HG02943 (cell line): ENCODE results near the gene SLC46A3.
"Not testable (repeated sequence)": the region's sequence is repeated elsewhere in the genome, so short reads cannot be mapped to it uniquely, and the experiment has no call there.

Source experiments
- ATAC-seq: cut with Tn5 transposase; IDR thresholded peaks from one replicate; pipeline ENCODE4 v1.9.1; 2021; ENCODE audit warnings: mild to moderate bottlenecking, low read depth, moderate library complexity; ENCODE audit not compliant: unreplicated experiment

SLC46A3 gene

GRCh38 chr13:28718543-28719226, at the start of gene SLC46A3:
Gene SLC46A3 (minus strand): TSS chr13:28718970. CDS start chr13:28717998, 972 bp downstream.
- ATAC-seq = peak; percentile 98

- no peak for ATAC-seq
These were observed 45.1 kb upstream of the SLC46A3 start for GRCh38 chr13:28763887-28764286.

GRCh38 chr13:28761586-28761985, 42.8 kb upstream of the SLC46A3 start:
- no peak for ATAC-seq

GRCh38 chr13:28755546-28755870, 36.7 kb upstream of the SLC46A3 start:
- no peak for ATAC-seq

GRCh38 chr13:28754698-28755545, 36.2 kb upstream of the SLC46A3 start:
- no peak for ATAC-seq

GRCh38 chr13:28753946-28754345, 35.2 kb upstream of the SLC46A3 start:
- no peak for ATAC-seq

- ATAC-seq = no peak
These were observed 34.6 kb upstream of the SLC46A3 start for GRCh38 chr13:28753208-28753892.

GRCh38 chr13:28751175-28751960, 32.6 kb upstream of the SLC46A3 start:
- no peak for ATAC-seq

- no peak for ATAC-seq
These were observed 31.6 kb upstream of the SLC46A3 start for GRCh38 chr13:28750187-28751045.

- ATAC-seq = no peak
These were observed 29.1 kb upstream of the SLC46A3 start for GRCh38 chr13:28747851-28748250.

GRCh38 chr13:28746287-28746612, 27.5 kb upstream of the SLC46A3 start:
- no peak for ATAC-seq

GRCh38 chr13:28744656-28745055, 25.9 kb upstream of the SLC46A3 start:
- no peak for ATAC-seq

- ATAC-seq = no peak
These were observed 25.3 kb upstream of the SLC46A3 start for GRCh38 chr13:28744091-28744536.

- ATAC-seq = no peak
These were observed 24.8 kb upstream of the SLC46A3 start for GRCh38 chr13:28743499-28744083.

- no peak for ATAC-seq
These were observed 24.2 kb upstream of the SLC46A3 start for GRCh38 chr13:28743020-28743419.

- ATAC-seq = not testable (repeated sequence)
These were observed 23.7 kb upstream of the SLC46A3 start for GRCh38 chr13:28742445-28742844.

- ATAC-seq = no peak
These were observed 22.3 kb upstream of the SLC46A3 start for GRCh38 chr13:28741084-28741491.

GRCh38 chr13:28739376-28739775, 20.6 kb upstream of the SLC46A3 start:
- no peak for ATAC-seq

- ATAC-seq = no peak
These were observed 16.8 kb upstream of the SLC46A3 start for GRCh38 chr13:28735481-28736029.
